Measurements from ENCODE around the gene MYADML2.

Gene MYADML2

DNA sequence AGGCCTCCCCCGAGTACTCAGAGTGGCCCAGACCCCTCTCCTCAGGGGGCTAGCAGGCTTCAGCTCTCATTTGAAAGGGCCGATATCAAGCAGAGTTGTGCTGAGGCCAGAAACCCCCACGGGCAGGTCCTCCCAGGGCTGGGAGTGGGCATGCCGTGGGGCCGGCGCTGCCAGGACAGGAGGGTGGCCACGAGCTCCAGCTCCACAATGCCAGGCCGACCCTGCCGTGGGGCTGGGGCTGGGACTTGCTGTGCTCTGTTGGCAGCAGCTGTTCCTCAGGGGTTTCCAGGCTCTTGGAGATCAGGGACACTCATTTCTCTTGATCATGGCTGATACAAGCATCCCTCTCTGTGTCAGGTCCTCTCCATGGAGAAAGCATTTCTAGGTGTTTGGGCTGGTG is 48.1 kb downstream of the MYADML2 start:
- Histone ChIP-seq H3K4me2 (ENCODE audit: low read depth, low read length, poor library complexity, severe bottlenecking) (no peak overlapping the region), H3K9me2 (replicated peaks; ENCODE audit: insufficient read depth, low read length) (no peaks in the 10 kb centered on the region), H3K27ac (ENCODE audit: low read depth, low read length) (no peak overlapping the region), H3F3A (ENCODE audit: insufficient read depth) (peaks cover under 1% of the 10 kb centered on the region; the same call in 1 of the 2 replicates), H3K9me3 (ENCODE audit: insufficient read depth, low read length) (no peaks in the 10 kb centered on the region), H4K20me1 (ENCODE audit: low read depth, low read length) (no peaks in the 10 kb centered on the region), H3K27me3 (ENCODE audit: low read length) (no peaks in the 10 kb centered on the region), H3K36me3 (ENCODE audit: low read length) (no peaks in the 10 kb centered on the region), H3K9ac (ENCODE audit: low read length) (no peak overlapping the region), H2AFZ (ENCODE audit: low read depth, low read length, severe bottlenecking) (no peak overlapping the region), H3K79me2 (ENCODE audit: insufficient read depth, low read length) (no peaks in the 10 kb centered on the region), H3K4me3 (ENCODE audit: insufficient read depth, low read length, poor library complexity, severe bottlenecking) (no peak overlapping the region)
- TF ChIP-seq EZH2phosphoT487 (conservative IDR thresholded peaks at IDR 0.05; ENCODE audit: low read length): no peak
- TF ChIP-seq, protein P1, sequence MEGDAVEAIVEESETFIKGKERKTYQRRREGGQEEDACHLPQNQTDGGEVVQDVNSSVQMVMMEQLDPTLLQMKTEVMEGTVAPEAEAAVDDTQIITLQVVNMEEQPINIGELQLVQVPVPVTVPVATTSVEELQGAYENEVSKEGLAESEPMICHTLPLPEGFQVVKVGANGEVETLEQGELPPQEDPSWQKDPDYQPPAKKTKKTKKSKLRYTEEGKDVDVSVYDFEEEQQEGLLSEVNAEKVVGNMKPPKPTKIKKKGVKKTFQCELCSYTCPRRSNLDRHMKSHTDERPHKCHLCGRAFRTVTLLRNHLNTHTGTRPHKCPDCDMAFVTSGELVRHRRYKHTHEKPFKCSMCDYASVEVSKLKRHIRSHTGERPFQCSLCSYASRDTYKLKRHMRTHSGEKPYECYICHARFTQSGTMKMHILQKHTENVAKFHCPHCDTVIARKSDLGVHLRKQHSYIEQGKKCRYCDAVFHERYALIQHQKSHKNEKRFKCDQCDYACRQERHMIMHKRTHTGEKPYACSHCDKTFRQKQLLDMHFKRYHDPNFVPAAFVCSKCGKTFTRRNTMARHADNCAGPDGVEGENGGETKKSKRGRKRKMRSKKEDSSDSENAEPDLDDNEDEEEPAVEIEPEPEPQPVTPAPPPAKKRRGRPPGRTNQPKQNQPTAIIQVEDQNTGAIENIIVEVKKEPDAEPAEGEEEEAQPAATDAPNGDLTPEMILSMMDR (IDR thresholded peaks at IDR 0.05; ENCODE audit: insufficient read depth, low read length, poor library complexity, severe bottlenecking): no peak

DNA sequence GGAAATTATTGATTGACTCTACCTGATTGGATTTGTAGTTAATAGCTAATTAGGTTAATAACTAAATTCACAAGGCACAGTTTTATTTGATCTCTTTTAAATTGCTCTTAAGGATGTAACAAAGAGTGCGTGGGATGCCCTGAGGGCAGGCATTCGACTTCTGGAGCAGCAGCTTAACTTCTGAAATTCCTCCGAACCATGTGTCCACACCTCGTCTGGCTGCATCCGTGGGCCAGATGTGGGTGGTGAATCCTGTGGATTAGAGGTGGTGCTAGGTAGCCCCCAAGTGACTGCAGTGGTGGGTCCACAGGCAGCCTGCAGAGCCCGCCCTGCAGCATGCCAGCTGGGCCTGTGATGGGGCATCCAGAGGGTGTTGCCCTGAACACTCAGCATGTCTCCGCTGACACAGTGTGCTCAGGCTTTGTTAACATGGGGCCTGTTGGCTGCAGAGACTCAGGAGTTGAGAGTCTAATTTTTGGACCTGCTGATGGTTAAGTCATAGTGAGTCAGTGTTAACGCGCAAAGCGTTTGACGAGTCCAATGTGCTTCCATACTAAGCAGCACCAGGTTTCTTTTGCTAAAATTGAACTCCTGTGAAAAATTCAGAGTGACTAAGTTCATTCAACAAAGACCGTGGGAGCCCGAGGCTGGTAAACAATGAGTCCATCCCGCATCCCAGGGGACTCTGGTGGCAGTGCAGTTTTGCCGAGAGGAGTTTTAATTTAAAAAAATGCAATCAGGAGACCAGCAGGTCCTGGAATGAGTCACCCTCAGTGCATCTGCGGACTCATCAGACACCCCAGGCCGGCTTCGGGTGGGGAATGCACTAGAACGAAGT is 48.8 kb downstream of the MYADML2 start:
- Histone ChIP-seq H3K36me3 (ENCODE audit: low read length) (no peaks in the 10 kb centered on the region), H3K27me3 (ENCODE audit: low read length) (no peaks in the 10 kb centered on the region), H3F3A (ENCODE audit: insufficient read depth) (peaks cover 7% of the 10 kb centered on the region), H3K9ac (ENCODE audit: low read length) (no peak overlapping the region), H2AFZ (ENCODE audit: low read depth, low read length, severe bottlenecking) (no peak overlapping the region), H3K27ac (ENCODE audit: low read depth, low read length) (no peak overlapping the region), H3K9me3 (ENCODE audit: insufficient read depth, low read length) (no peaks in the 10 kb centered on the region), H3K4me3 (ENCODE audit: insufficient read depth, low read length, poor library complexity, severe bottlenecking) (no peak overlapping the region), H4K20me1 (ENCODE audit: low read depth, low read length) (no peaks in the 10 kb centered on the region), H3K9me2 (replicated peaks; ENCODE audit: insufficient read depth, low read length) (no peaks in the 10 kb centered on the region), H3K4me2 (ENCODE audit: low read depth, low read length, poor library complexity, severe bottlenecking) (no peak overlapping the region), H3K79me2 (ENCODE audit: insufficient read depth, low read length) (no peaks in the 10 kb centered on the region)
- TF ChIP-seq, protein P1 (IDR thresholded peaks at IDR 0.05; ENCODE audit: insufficient read depth, low read length, poor library complexity, severe bottlenecking): no peak
- TF ChIP-seq EZH2phosphoT487 (conservative IDR thresholded peaks at IDR 0.05; ENCODE audit: low read length): no peak

DNA sequence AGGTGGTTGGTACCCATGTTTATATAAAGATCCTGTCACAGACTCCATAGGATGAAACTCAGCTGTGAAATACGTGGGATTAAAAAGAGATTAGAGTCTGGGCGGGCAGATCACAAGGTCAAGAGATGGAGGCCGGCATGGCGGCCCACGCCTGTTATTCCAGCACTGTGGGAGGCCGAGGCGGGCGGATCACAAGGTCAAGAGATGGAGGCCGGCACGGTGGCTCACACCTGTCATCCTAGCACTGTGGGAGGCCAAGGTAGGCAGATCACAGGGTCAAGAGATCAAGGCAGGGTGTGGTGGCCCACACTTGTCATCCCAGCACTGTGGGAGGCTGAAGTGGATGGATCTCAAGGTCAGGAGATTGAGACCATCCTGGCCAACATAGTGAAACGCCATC is 51.6 kb downstream of the MYADML2 start:
- H3K4me3 ChIP-seq (ENCODE audit: insufficient read depth, low read length, poor library complexity, severe bottlenecking): no peak overlapping the region
- peaks cover 17% of the 10 kb centered on the region for H3K79me2 ChIP-seq (ENCODE audit: insufficient read depth, low read length)
- H3K4me2 ChIP-seq (ENCODE audit: low read depth, low read length, poor library complexity, severe bottlenecking): no peak overlapping the region
- TF ChIP-seq EZH2phosphoT487 (conservative IDR thresholded peaks at IDR 0.05; ENCODE audit: low read length): no peak
- TF ChIP-seq, protein P1 (IDR thresholded peaks at IDR 0.05; ENCODE audit: insufficient read depth, low read length, poor library complexity, severe bottlenecking): no peak
- H3K9ac ChIP-seq (ENCODE audit: low read length): no peak overlapping the region
- H3K27me3 ChIP-seq (ENCODE audit: low read length): no peaks in the 10 kb centered on the region
- H3F3A ChIP-seq (ENCODE audit: insufficient read depth): peaks cover 13% of the 10 kb centered on the region
- no peak overlapping the region for H2AFZ ChIP-seq (ENCODE audit: low read depth, low read length, severe bottlenecking)
- no peaks in the 10 kb centered on the region for H3K9me2 ChIP-seq (replicated peaks; ENCODE audit: insufficient read depth, low read length)
- H3K36me3 ChIP-seq (ENCODE audit: low read length): peaks cover 3% of the 10 kb centered on the region; the same call in 1 of the 2 replicates
- no peak overlapping the region for H3K27ac ChIP-seq (ENCODE audit: low read depth, low read length)
- H3K9me3 ChIP-seq (ENCODE audit: insufficient read depth, low read length): no peaks in the 10 kb centered on the region
- H4K20me1 ChIP-seq (ENCODE audit: low read depth, low read length): no peaks in the 10 kb centered on the region

All from SU-DHL-6 (cell line).